Fibroblast of the aortic adventitia (primary cell): ENCODE measurements around the gene RASSF5. TPM values are rescaled to one million over a fixed set of nuclear protein-coding genes. Genes with fewer than 3 reads are reported as not detected.
A peak's percentile ranks its signal among the peaks of the same experiment; 100 is the strongest.

ENCODE experiments used
- DNase-seq: peaks from one replicate; pipeline ENCODE4 v3.0.0-alpha.2; 2010; ENCODE audit warnings: low read depth
- H3K4me3 ChIP-seq: 2 replicates; pipeline ENCODE4 v1.5.1; 2011; ENCODE audit warnings: low read depth, mild to moderate bottlenecking, control low read depth, low read length, moderate library complexity
- total RNA-seq: library from RNA; depleted of rRNA; stranded (reverse); fragments of >200 nt; gene quantifications from 2 replicates; pipeline ENCODE4 v1.2.3, GENCODE V29; 2012; ENCODE audit warnings: low replicate concordance
- TF ChIP-seq, protein P1 (sequence below): IDR thresholded peaks from 2 replicates; pipeline ENCODE4 v1.5.1; 2011; ENCODE audit warnings: mild to moderate bottlenecking, low read length, control low read depth, inconsistent platforms; ENCODE audit not compliant: insufficient read depth

Gene RASSF5
- total RNA-seq, 1 donor, result 4.1 TPM

DNA sequence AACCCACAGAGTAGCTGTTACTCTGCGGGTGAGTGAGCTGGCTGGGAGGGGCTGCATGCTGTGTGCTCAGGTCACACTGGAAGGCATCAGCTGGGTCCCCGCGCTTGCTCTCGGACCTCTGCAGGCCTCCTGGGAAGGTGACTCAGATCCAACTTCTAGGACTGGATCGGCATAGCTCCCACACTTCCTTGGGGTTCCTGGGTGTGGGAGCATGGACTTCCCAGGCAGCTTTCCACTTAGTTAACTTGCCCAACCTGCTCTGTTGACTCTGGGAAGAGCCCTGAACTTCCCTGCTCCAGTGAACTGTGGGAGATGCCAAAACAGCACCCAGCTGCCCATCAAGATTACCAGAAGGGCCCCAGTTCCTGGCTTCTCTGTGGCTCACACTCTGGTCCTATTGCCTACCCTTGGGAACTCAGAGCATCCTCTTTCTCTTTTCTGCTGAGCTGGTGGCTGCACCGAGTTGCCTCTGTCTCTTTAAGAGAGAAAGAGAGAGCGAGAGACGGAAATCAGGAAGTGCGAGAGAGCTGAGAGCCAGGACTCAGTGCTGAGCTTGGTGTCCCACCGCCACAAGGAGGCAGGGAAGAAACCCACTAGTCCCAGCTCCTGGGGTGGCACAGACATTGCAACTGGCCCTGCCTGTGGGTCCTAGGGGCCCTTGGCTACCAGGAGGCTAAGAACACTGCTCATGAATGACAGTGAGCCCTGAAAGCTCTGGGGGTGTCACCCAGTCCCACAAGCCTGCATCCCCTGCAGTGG, 37.2 kb upstream of the RASSF5 start, which contains the start of gene IKBKE:
Gene IKBKE, plus strand, starts transcription at position 544 of the 759 bp plus-strand sequence. CDS start 2,752 bp downstream, outside the sequence.
- peak; percentile 76 for DNase-seq
- TF ChIP-seq, protein P1, sequence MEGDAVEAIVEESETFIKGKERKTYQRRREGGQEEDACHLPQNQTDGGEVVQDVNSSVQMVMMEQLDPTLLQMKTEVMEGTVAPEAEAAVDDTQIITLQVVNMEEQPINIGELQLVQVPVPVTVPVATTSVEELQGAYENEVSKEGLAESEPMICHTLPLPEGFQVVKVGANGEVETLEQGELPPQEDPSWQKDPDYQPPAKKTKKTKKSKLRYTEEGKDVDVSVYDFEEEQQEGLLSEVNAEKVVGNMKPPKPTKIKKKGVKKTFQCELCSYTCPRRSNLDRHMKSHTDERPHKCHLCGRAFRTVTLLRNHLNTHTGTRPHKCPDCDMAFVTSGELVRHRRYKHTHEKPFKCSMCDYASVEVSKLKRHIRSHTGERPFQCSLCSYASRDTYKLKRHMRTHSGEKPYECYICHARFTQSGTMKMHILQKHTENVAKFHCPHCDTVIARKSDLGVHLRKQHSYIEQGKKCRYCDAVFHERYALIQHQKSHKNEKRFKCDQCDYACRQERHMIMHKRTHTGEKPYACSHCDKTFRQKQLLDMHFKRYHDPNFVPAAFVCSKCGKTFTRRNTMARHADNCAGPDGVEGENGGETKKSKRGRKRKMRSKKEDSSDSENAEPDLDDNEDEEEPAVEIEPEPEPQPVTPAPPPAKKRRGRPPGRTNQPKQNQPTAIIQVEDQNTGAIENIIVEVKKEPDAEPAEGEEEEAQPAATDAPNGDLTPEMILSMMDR, result peak; percentile 56
- peak within 1 kb of the TSS; percentile 99 for H3K4me3 ChIP-seq

DNA sequence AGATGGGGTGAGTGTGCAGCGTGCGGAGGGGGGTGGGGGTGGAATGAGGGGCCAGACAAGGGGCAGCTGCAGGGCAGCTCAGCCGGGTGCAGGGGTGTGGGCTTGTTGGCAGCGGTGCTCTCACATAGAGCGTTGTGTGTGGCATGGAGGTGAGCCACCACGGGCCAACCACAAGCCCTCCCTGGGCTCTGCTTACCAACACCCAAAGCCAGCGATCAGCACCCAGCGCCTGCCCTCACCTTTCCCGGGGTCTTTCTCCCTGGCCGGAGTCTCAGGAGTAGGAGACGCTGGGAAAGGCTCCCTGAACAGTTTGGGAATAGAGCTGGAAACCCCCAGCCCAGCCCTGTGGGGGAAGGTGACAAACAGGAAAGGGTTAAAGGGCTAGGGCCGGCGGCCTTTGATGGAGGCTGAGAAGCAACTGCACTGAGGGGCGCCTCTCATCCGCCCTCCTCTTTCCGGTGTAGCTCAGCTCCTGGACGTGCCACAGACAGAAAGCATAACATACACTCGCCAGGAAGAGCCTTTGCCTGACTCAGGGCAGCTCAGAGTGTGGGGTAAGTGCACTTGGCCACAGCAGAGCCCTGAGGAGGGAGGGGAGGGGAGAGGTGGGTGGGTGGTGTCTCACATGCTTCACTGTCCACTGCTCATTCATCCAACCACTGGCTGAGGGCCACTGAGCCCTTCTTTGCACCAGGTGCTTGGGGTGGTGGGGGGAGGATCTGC, 36.5 kb upstream of the RASSF5 start:
- peak; percentile 65 for DNase-seq
- TF ChIP-seq, protein P1, result no peak
- peak overlapping the region; percentile 99 for H3K4me3 ChIP-seq

DNA sequence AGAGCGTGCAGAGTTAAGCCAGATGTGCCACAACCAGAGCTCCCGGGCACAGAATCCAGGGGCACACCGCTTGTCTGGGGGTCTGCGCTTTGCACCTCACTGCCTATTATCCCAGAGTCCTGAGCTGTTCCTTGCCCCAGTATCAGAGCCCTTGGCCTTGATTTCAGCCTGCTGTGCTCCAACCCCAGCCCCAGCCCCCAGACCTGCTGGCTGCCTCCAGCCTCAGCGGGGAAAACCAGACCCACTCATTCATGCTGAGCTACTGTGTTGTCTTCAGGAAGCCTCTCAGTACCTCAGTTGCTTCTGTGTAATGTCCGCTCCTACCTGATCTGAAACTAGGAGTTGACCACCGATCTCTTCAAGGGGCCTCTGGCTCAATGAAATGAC, 35.9 kb upstream of the RASSF5 start:
- peak overlapping the region; percentile 99 for H3K4me3 ChIP-seq
- DNase-seq, result no peak
- TF ChIP-seq, protein P1, result no peak

DNA sequence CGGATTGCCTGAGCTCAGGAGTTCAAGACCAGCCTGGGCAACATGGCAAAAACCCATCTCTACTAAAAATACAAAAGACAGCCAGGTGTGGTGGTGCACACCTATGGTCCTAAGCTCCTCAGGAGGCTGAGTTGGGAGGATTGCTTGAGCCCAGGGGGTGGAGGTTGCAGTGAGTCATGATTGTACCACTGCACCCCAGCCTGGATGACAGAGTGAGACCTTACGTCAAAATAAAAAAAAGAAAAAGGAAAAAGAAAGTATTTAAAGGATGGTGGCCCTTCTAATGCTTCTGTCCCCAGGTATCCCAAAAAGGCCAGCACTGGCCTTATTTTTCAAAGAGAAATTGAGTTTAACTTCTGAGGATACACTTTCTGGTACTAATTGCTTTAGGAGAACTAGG, 35.3 kb upstream of the RASSF5 start:
- no peak for DNase-seq
- TF ChIP-seq, protein P1, result no peak
- no peak overlapping the region for H3K4me3 ChIP-seq

DNA sequence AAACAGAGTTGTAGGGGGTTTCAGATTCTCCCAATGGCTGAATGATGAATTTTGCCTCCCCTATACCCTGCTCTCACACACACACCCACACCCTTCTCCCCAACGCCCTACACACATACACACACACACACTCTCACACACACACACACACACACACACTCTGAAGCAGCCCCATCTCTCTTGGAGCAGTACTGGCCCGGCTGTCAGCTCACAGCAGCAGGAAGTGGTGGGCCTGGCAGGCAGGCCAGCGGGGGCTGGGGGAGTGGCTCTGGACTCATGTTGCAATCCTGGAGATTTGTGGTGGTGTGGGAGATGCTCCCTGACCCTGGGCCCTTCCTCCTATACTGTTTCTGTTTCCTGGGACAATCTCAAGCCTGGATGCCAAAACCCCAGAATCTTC, 34.9 kb upstream of the RASSF5 start:
- no peak overlapping the region for H3K4me3 ChIP-seq
- peak; percentile 73 for DNase-seq
- TF ChIP-seq, protein P1, result no peak

DNA sequence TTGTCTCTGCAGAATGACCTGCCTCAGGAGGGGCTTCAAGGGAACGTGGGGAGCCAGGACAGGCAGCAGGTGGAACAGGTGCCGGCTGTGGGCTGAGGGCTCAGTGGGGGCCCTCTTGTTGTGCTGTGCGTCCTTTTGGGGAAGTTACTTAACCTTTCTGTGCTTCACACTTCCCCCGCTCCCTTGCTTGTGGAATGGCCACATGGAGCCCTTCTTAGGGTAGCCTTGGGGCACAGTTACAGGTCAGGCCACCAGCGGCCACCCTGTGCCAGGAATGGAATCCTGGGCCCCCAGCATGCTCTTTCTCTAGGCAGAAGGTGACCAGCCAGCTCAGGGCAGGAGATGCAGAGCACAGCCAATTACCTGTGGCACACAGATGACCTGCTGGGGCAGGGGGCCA, 34.4 kb upstream of the RASSF5 start:
- H3K4me3 ChIP-seq, result no peak overlapping the region
- TF ChIP-seq, protein P1, result no peak
- DNase-seq, result no peak
